ENCODE data around the gene AFF3.

Gene AFF3

GRCh38 chr2:99842451-99842850 lies 299.9 kb downstream of the AFF3 start:
- ChIA-PET CTCF (interaction anchor here (0.5 kb wide), 1 partner anchor 262 kb away, joined by 3 read pairs; no protein-coding TSS in a partner anchor), POLR2A (ENCODE audit: low non-redundant PET) (no interaction called here)
- no peak for DNase-seq (ENCODE audit: low spot score)
- H3K27ac ChIP-seq, result no peak overlapping the region
- TF ChIP-seq CTCF (conservative IDR thresholded peaks at IDR 0.05; ENCODE audit: low read depth), result no peak

GRCh38 chr2:99841749-99842148 lies 300.6 kb downstream of the AFF3 start:
- ChIA-PET POLR2A (ENCODE audit: low non-redundant PET) (no interaction called here), CTCF (interaction anchor here (0.7 kb wide), 1 partner anchor 388 kb away, joined by 3 read pairs; no protein-coding TSS in a partner anchor)
- no peak for DNase-seq (ENCODE audit: low spot score)
- TF ChIP-seq CTCF (conservative IDR thresholded peaks at IDR 0.05; ENCODE audit: low read depth), result no peak
- no peak overlapping the region for H3K27ac ChIP-seq

- no peak overlapping the region for H3K27ac ChIP-seq
- DNase-seq (ENCODE audit: low spot score), result no peak
- TF ChIP-seq CTCF (conservative IDR thresholded peaks at IDR 0.05; ENCODE audit: low read depth), result no peak
- POLR2A ChIA-PET (ENCODE audit: low non-redundant PET), result no interaction called here
- CTCF ChIA-PET, result no interaction called here
Observed at GRCh38 chr2:99840831-99841230, 301.6 kb downstream of the AFF3 start.

DNA sequence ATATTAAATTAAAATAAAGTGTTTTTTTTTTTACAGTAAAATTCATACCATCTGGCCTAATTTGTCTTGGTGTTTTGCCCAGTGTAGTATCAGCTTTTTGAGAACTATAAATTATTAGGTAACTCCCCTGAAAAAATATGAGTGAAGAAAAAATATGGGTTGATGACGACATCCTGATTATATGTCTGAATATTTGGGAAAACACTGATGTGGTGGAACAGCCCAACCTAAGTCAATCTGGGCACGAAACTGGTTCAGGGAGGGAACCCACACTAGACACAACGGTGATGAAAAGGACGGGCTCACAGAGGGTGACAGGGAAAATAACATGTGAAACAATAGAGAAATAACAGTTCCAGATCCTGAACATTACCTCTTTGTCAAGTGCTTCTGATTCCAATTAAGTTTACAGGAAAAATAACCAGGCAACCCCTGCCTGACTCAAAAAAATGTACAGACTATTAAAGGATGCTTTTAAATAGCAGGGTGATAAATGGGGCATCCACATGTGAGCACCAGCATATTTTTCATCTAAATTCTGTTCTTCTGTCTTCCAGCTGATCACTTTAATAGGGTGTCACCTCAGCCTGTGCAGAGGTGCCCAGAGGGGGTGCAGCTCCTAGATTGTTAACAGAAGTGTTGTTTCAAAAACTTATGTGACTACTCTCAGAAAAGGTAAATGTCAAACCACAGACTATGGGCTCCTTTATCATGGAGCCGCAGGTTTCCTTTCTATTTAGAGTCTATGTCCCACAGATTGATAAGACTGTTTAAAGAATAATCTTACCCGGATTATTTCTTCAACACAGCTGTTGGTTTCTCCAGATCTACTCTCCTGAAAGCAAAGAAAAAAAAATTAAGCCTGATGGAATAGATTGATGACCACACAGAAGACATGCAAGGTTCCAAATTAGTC lies 305.4 kb downstream of the AFF3 start:
- TF ChIP-seq CTCF (conservative IDR thresholded peaks at IDR 0.05; ENCODE audit: low read depth), result no peak
- ChIA-PET CTCF (interaction anchor here (0.7 kb wide), 1 partner anchor 394 kb away, joined by 5 read pairs; no protein-coding TSS in a partner anchor), POLR2A (ENCODE audit: low non-redundant PET) (no interaction called here)
- H3K27ac ChIP-seq, result no peak overlapping the region
- no peak for DNase-seq (ENCODE audit: low spot score)

GRCh38 chr2:99834426-99834825 lies 308.0 kb downstream of the AFF3 start:
- no peak overlapping the region for H3K27ac ChIP-seq
- no peak for TF ChIP-seq CTCF (conservative IDR thresholded peaks at IDR 0.05; ENCODE audit: low read depth)
- ChIA-PET CTCF (no interaction called here), POLR2A (ENCODE audit: low non-redundant PET) (interaction anchor here (0.5 kb wide), 1 partner anchor 113 kb away, joined by 8 read pairs; no protein-coding TSS in a partner anchor)
- DNase-seq (ENCODE audit: low spot score), result no peak

GRCh38 chr2:99833586-99834201 lies 308.7 kb downstream of the AFF3 start:
- H3K27ac ChIP-seq, result no peak overlapping the region
- no peak for TF ChIP-seq CTCF (conservative IDR thresholded peaks at IDR 0.05; ENCODE audit: low read depth)
- CTCF ChIA-PET, result no interaction called here
- POLR2A ChIA-PET (ENCODE audit: low non-redundant PET), result no interaction called here
- DNase-seq (ENCODE audit: low spot score), result no peak
